Erythroblast (primary cell): ENCODE data around the gene PLEKHG3.

Experiments
- GATA1 ChIP-seq: IDR thresholded peaks from 2 replicates; pipeline ENCODE4 v1.6.1; 2011; ENCODE audit warnings: low read depth, mild to moderate bottlenecking, control low read depth, low read length, moderate library complexity
- POLR2A ChIP-seq: IDR thresholded peaks from 2 replicates; pipeline ENCODE4 v1.6.1; 2011; ENCODE audit warnings: mild to moderate bottlenecking, low read length

GRCh38 chr14:64741961-64742360 lies 37.7 kb downstream of the PLEKHG3 start:
- TF ChIP-seq POLR2A, result no peak
- no peak for TF ChIP-seq GATA1
